RWPE2 (cell line): ENCODE results near the gene RPL39.

Experiments used
- ATAC-seq: fragments of 200-7000 bp; cut with Tn5 transposase; 3 replicates; pipeline ENCODE4 v1.9.1; 2021; ENCODE audit warnings: low read depth
- DNase-seq: peaks from one replicate; pipeline ENCODE4 v3.0.0-alpha.2; 2020; ENCODE audit warnings: low spot score
- H3K27ac ChIP-seq: fragments of 450-650 bp; 2 replicates; pipeline ENCODE4 v1.5.1; 2017; ENCODE audit warnings: mild to moderate bottlenecking; ENCODE audit not compliant: poor library complexity, severe bottlenecking
- H3K27me3 ChIP-seq: fragments of 250-450 bp; sonication (Bioruptor Pico); 2 replicates; pipeline ENCODE4 v1.5.1; 2021; ENCODE audit warnings: mild to moderate bottlenecking, moderate library complexity; ENCODE audit not compliant: insufficient read depth, poor library complexity, severe bottlenecking
- H3K36me3 ChIP-seq: fragments of 250-450 bp; sonication (Bioruptor Pico); 2 replicates; pipeline ENCODE4 v1.5.1; 2020; ENCODE audit warnings: low read depth, mild to moderate bottlenecking, moderate library complexity
- H3K4me1 ChIP-seq: fragments of 250-450 bp; sonication (Bioruptor Pico); 2 replicates; pipeline ENCODE4 v1.5.1; 2021; ENCODE audit warnings: mild to moderate bottlenecking, moderate library complexity; ENCODE audit not compliant: insufficient read depth, poor library complexity, severe bottlenecking
- H3K4me3 ChIP-seq: fragments of 250-450 bp; sonication (Bioruptor Pico); 2 replicates; pipeline ENCODE4 v1.5.1; 2021; ENCODE audit warnings: mild to moderate bottlenecking, moderate library complexity; ENCODE audit not compliant: severe bottlenecking
- H3K9me3 ChIP-seq: fragments of 250-450 bp; sonication (Bioruptor Pico); 2 replicates; pipeline ENCODE4 v1.5.1; 2021; ENCODE audit warnings: mild to moderate bottlenecking, moderate library complexity; ENCODE audit not compliant: severe bottlenecking
- CTCF ChIP-seq: fragments of 450-650 bp; IDR thresholded peaks from one replicate; pipeline ENCODE4 v1.5.1; 2017; ENCODE audit warnings: mild to moderate bottlenecking, moderate library complexity; ENCODE audit not compliant: poor library complexity, severe bottlenecking

Gene RPL39

GRCh38 chrX:119738742-119739141 is 52.7 kb downstream of the RPL39 start:
- H3K4me1 ChIP-seq, result no peaks in the 10 kb centered on the region
- DNase-seq, result no peak
- no peak for TF ChIP-seq CTCF
- no peak overlapping the region for H3K4me3 ChIP-seq
- H3K27ac ChIP-seq, result no peak overlapping the region
- H3K36me3 ChIP-seq, result no peaks in the 10 kb centered on the region
- no peak for ATAC-seq
- no peaks in the 10 kb centered on the region for H3K27me3 ChIP-seq
- no peaks in the 10 kb centered on the region for H3K9me3 ChIP-seq
